Neural cell (in vitro differentiated cells): ENCODE measurements around the gene ATL1. TPM values are rescaled to one million over a fixed set of nuclear protein-coding genes. Genes with fewer than 3 reads are reported as not detected.
"Not testable (repeated sequence)": the region's sequence is repeated elsewhere in the genome, so short reads cannot be mapped to it uniquely, and the experiment has no call there.

Experiments
- H2AFZ ChIP-seq: fragments of 200-600, 300-800 bp; sonication (generic), shearing (Covaris generic); 2 replicates; pipeline ENCODE4 v1.6.0; 2014; ENCODE audit warnings: low read depth, mild to moderate bottlenecking, antibody characterized with exemption, low read length, moderate library complexity
- H3F3A ChIP-seq: fragments of 200-600 bp; shearing (Covaris generic); 2 replicates; pipeline ENCODE4 v1.6.1; 2016; ENCODE audit warnings: mild to moderate bottlenecking, moderate library complexity, mixed read lengths, antibody characterized with exemption, low read length; ENCODE audit not compliant: insufficient read depth, poor library complexity, severe bottlenecking
- H3K27ac ChIP-seq: fragments of 200-600, 300-800 bp; sonication (generic), shearing (Covaris generic); 2 replicates; pipeline ENCODE4 v1.5.1; 2014; ENCODE audit warnings: mild to moderate bottlenecking, low read length, moderate library complexity
- H3K27me3 ChIP-seq: fragments of 300-800, 200-600 bp; sonication (generic), shearing (Covaris generic); 2 replicates; pipeline ENCODE4 v1.6.0; 2014; ENCODE audit warnings: mild to moderate bottlenecking, low read depth, low read length, moderate library complexity; ENCODE audit not compliant: insufficient read depth
- H3K36me3 ChIP-seq: fragments of 300-800, 200-600 bp; sonication (generic), shearing (Covaris generic); 2 replicates; pipeline ENCODE4 v1.5.1; 2014; ENCODE audit warnings: mild to moderate bottlenecking, antibody characterized with exemption, low read length, moderate library complexity; ENCODE audit not compliant: insufficient read depth
- H3K4me2 ChIP-seq: fragments of 300-800, 200-600 bp; sonication (generic), shearing (Covaris generic); 2 replicates; pipeline ENCODE4 v1.6.0; 2014; ENCODE audit warnings: mild to moderate bottlenecking, low read length
- H3K4me3 ChIP-seq: fragments of 300-800, 200-600 bp; sonication (generic), shearing (Covaris generic); 2 replicates; pipeline ENCODE4 v1.5.1; 2014; ENCODE audit warnings: mild to moderate bottlenecking, low read length, moderate library complexity
- H3K79me2 ChIP-seq: fragments of 200-600 bp; shearing (Covaris generic); replicated peaks from 2 replicates; pipeline ENCODE4 v1.6.0; 2014; ENCODE audit warnings: mild to moderate bottlenecking, low read length, moderate library complexity; ENCODE audit not compliant: insufficient read depth
- H3K9ac ChIP-seq: fragments of 300-800, 200-600 bp; sonication (generic), shearing (Covaris generic); 2 replicates; pipeline ENCODE4 v1.6.1; 2016; ENCODE audit warnings: mild to moderate bottlenecking, low read length, mixed read lengths
- H3K9me2 ChIP-seq: fragments of 200-600 bp; shearing (Covaris generic); 2 replicates; pipeline ENCODE4 v1.6.1; 2016; ENCODE audit warnings: mild to moderate bottlenecking, low read length, mixed read lengths; ENCODE audit not compliant: insufficient read depth
- H3K9me3 ChIP-seq: fragments of 200-600, 300-800 bp; sonication (generic), shearing (Covaris generic); 2 replicates; pipeline ENCODE4 v1.6.1; 2016; ENCODE audit warnings: mild to moderate bottlenecking, mixed run types, low read length, moderate library complexity, mixed read lengths
- H4K20me1 ChIP-seq: fragments of 200-600 bp; shearing (Covaris generic); 2 replicates; pipeline ENCODE4 v1.6.1; 2016; ENCODE audit warnings: mild to moderate bottlenecking, mixed run types; ENCODE audit not compliant: insufficient read depth
- CTCF ChIP-seq: fragments of 450-650 bp; IDR thresholded peaks from 2 replicates; pipeline ENCODE4 v1.5.1; 2014; ENCODE audit warnings: antibody characterized with exemption, mild to moderate bottlenecking, moderate library complexity; ENCODE audit not compliant: poor library complexity, severe bottlenecking
- EP300 ChIP-seq: fragments of 450-650 bp; conservative IDR thresholded peaks from 2 replicates; pipeline ENCODE4 v1.6.1; 2014; ENCODE audit warnings: antibody characterized with exemption, mild to moderate bottlenecking, moderate library complexity; ENCODE audit not compliant: poor library complexity, severe bottlenecking
- EZH2 ChIP-seq: fragments of 200-600, 300-800 bp; shearing (Covaris generic), sonication (generic); IDR thresholded peaks from 2 replicates; pipeline ENCODE4 v1.6.1; 2014; ENCODE audit warnings: antibody characterized with exemption, low read length, borderline replicate concordance, mild to moderate bottlenecking; ENCODE audit not compliant: insufficient read depth, poor library complexity, severe bottlenecking
- MXI1 ChIP-seq: fragments of 450-650 bp; conservative IDR thresholded peaks from 2 replicates; pipeline ENCODE4 v1.6.1; 2014; ENCODE audit warnings: antibody characterized with exemption, mild to moderate bottlenecking; ENCODE audit not compliant: poor library complexity, severe bottlenecking
- POLR2AphosphoS5 ChIP-seq: IDR thresholded peaks from 2 replicates; pipeline ENCODE4 v1.6.1; 2012
- RAD21 ChIP-seq: fragments of 450-650 bp; conservative IDR thresholded peaks from 2 replicates; pipeline ENCODE4 v1.6.1; 2014; ENCODE audit warnings: antibody characterized with exemption, mild to moderate bottlenecking, moderate library complexity
- REST ChIP-seq: IDR thresholded peaks from 2 replicates; pipeline ENCODE4 v1.6.1; 2012; ENCODE audit warnings: borderline replicate concordance
- SMC3 ChIP-seq: fragments of 450-650 bp; conservative IDR thresholded peaks from 2 replicates; pipeline ENCODE4 v1.6.1; 2014; ENCODE audit warnings: antibody characterized with exemption, mild to moderate bottlenecking, moderate library complexity; ENCODE audit not compliant: poor library complexity
- TAF1 ChIP-seq: IDR thresholded peaks from 2 replicates; pipeline ENCODE4 v1.6.1; 2012; ENCODE audit warnings: low read depth
- polyA plus RNA-seq: library from polyadenylated mRNA; depleted of rRNA; stranded (reverse); fragments of >200 nt; gene quantifications from 2 replicates; pipeline ENCODE4 v1.2.3, GENCODE V29; 2014

The ATL1 gene
- polyA plus RNA-seq, 1 donor from 2014 or later = 70.4 TPM

- Histone ChIP-seq H3K9me3 (no peaks in the 10 kb centered on the region), H3F3A (no peaks in the 10 kb centered on the region), H3K4me3 (no peak overlapping the region), H3K27ac (no peak overlapping the region), H3K79me2 (peaks cover 3% of the 10 kb centered on the region), H3K27me3 (no peaks in the 10 kb centered on the region), H2AFZ (no peak overlapping the region), H3K9ac (no peak overlapping the region), H3K4me2 (no peak overlapping the region), H4K20me1 (no peaks in the 10 kb centered on the region), H3K36me3 (no peaks in the 10 kb centered on the region), H3K9me2 (no peaks in the 10 kb centered on the region)
- TF ChIP-seq MXI1 (no peak), EZH2 (no peak)
Measured at GRCh38 chr14:50658203-50658602, 98.3 kb downstream of the ATL1 start.

GRCh38 chr14:50659327-50659974 is 99.5 kb downstream of the ATL1 start:
- Histone ChIP-seq H3F3A (no peaks in the 10 kb centered on the region), H4K20me1 (no peaks in the 10 kb centered on the region), H3K4me3 (no peak overlapping the region), H3K9me3 (no peaks in the 10 kb centered on the region), H3K9me2 (no peaks in the 10 kb centered on the region), H3K4me2 (no peak overlapping the region), H3K79me2 (peaks cover 3% of the 10 kb centered on the region), H3K27me3 (no peaks in the 10 kb centered on the region), H3K27ac (no peak overlapping the region), H3K9ac (no peak overlapping the region), H2AFZ (no peak overlapping the region), H3K36me3 (no peaks in the 10 kb centered on the region)
- TF ChIP-seq CTCF = no peak
- no peak for TF ChIP-seq TAF1
- no peak for TF ChIP-seq POLR2AphosphoS5
- TF ChIP-seq REST = no peak
- TF ChIP-seq MXI1 = no peak
- no peak for TF ChIP-seq EZH2
- TF ChIP-seq EP300 = no peak
- TF ChIP-seq RAD21 = no peak
- TF ChIP-seq SMC3 = no peak

- not testable (repeated sequence) for H4K20me1 ChIP-seq, H3K36me3 ChIP-seq, H3K4me2 ChIP-seq, H3K27me3 ChIP-seq, H3K27ac ChIP-seq, H3K4me3 ChIP-seq, H3K9me2 ChIP-seq, H3K9me3 ChIP-seq, H3F3A ChIP-seq, H3K9ac ChIP-seq, H2AFZ ChIP-seq
- peaks cover 21% of the 10 kb centered on the region for H3K79me2 ChIP-seq
Measured at GRCh38 chr14:50664579-50664978, 104.6 kb downstream of the ATL1 start.

- peaks cover 19% of the 10 kb centered on the region for H3K79me2 ChIP-seq
- not testable (repeated sequence) for H3K9ac ChIP-seq, H3F3A ChIP-seq, H3K27ac ChIP-seq, H3K9me2 ChIP-seq, H3K9me3 ChIP-seq, H3K36me3 ChIP-seq, H4K20me1 ChIP-seq, H3K4me3 ChIP-seq, H3K27me3 ChIP-seq, H2AFZ ChIP-seq, H3K4me2 ChIP-seq
Measured at GRCh38 chr14:50665300-50665699, 105.4 kb downstream of the ATL1 start.
